H9 (cell line): Measurements from ENCODE around the gene DCXR. TPM values are rescaled to one million over a fixed set of nuclear protein-coding genes. Genes with fewer than 3 reads are reported as not detected.
A peak's percentile ranks its signal among the peaks of the same experiment; 100 is the strongest.

ENCODE experiments used
- DNase-seq: peaks from one replicate; pipeline ENCODE4 v3.0.0-alpha.2; 2017
- H2AFZ ChIP-seq: one replicate; pipeline ENCODE4 v1.6.1; 2013; ENCODE audit warnings: mild to moderate bottlenecking, low read length, control low read depth, moderate library complexity
- H2AK5ac ChIP-seq: 2 replicates; pipeline ENCODE4 v1.6.1; 2013; ENCODE audit warnings: low read length, control low read depth, mixed read lengths; ENCODE audit not compliant: insufficient read length
- H2BK120ac ChIP-seq: one replicate; pipeline ENCODE4 v1.6.1; 2013; ENCODE audit warnings: low read depth, mild to moderate bottlenecking, low read length, control low read depth, inconsistent platforms; ENCODE audit not compliant: poor library complexity, severe bottlenecking
- H2BK12ac ChIP-seq: 2 replicates; pipeline ENCODE4 v1.6.1; 2013; ENCODE audit warnings: low read length, control low read depth, mixed read lengths, low read depth; ENCODE audit not compliant: insufficient read length
- H2BK15ac ChIP-seq: 2 replicates; pipeline ENCODE4 v1.6.1; 2013; ENCODE audit warnings: low read depth, low read length, control low read depth
- H2BK20ac ChIP-seq: one replicate; pipeline ENCODE4 v1.6.1; 2013; ENCODE audit warnings: low read depth, mild to moderate bottlenecking, low read length, control low read depth, inconsistent platforms; ENCODE audit not compliant: poor library complexity, severe bottlenecking
- H2BK5ac ChIP-seq: 2 replicates; pipeline ENCODE4 v1.6.1; 2013; ENCODE audit warnings: low read length, control low read depth, mixed read lengths; ENCODE audit not compliant: insufficient read length
- H3K14ac ChIP-seq: 2 replicates; pipeline ENCODE4 v1.6.1; 2013; ENCODE audit warnings: low read length, control low read depth; ENCODE audit not compliant: insufficient read depth
- H3K18ac ChIP-seq: 2 replicates; pipeline ENCODE4 v1.6.1; 2013; ENCODE audit warnings: low read depth, mild to moderate bottlenecking, mixed read lengths, low read length, control low read depth; ENCODE audit not compliant: insufficient read length
- H3K23ac ChIP-seq: 2 replicates; pipeline ENCODE4 v1.6.1; 2013; ENCODE audit warnings: low read length, control low read depth, mixed read lengths, low read depth; ENCODE audit not compliant: insufficient read length
- H3K23me2 ChIP-seq: 2 replicates; pipeline ENCODE4 v1.6.1; 2013; ENCODE audit warnings: low read depth, mild to moderate bottlenecking, mixed read lengths, low read length, control low read depth; ENCODE audit not compliant: insufficient read length, poor library complexity, severe bottlenecking
- H3K27ac ChIP-seq: 2 replicates; pipeline ENCODE4 v1.5.1; 2013; ENCODE audit warnings: low read length, control low read depth, mixed read lengths, low read depth; ENCODE audit not compliant: insufficient read length
- H3K27me3 ChIP-seq: 2 replicates; pipeline ENCODE4 v1.6.1; 2013; ENCODE audit warnings: low read length, control low read depth, inconsistent platforms; ENCODE audit not compliant: insufficient read depth
- H3K4ac ChIP-seq: 2 replicates; pipeline ENCODE4 v1.6.1; 2013; ENCODE audit warnings: low read depth, mild to moderate bottlenecking, control low read depth, inconsistent platforms, low read length, moderate library complexity
- H3K4me1 ChIP-seq: 2 replicates; pipeline ENCODE4 v1.6.1; 2013; ENCODE audit warnings: low read length, control low read depth, inconsistent platforms; ENCODE audit not compliant: insufficient read depth
- H3K4me2 ChIP-seq: 2 replicates; pipeline ENCODE4 v1.6.1; 2013; ENCODE audit warnings: low read length, control low read depth, mixed read lengths; ENCODE audit not compliant: insufficient read length, insufficient read depth
- H3K56ac ChIP-seq: 2 replicates; pipeline ENCODE4 v1.6.1; 2013; ENCODE audit warnings: low read depth, mild to moderate bottlenecking, mixed read lengths, low read length, control low read depth; ENCODE audit not compliant: insufficient read length
- H3K79me1 ChIP-seq: 2 replicates; pipeline ENCODE4 v1.6.1; 2013; ENCODE audit warnings: low read depth, mild to moderate bottlenecking, moderate library complexity, low read length, control low read depth, inconsistent platforms; ENCODE audit not compliant: insufficient read depth, poor library complexity, severe bottlenecking
- H3K79me2 ChIP-seq: 2 replicates; pipeline ENCODE4 v1.6.1; 2013; ENCODE audit warnings: low read length, control low read depth, inconsistent platforms; ENCODE audit not compliant: insufficient read depth
- H3K9ac ChIP-seq: 2 replicates; pipeline ENCODE4 v1.6.1; 2013; ENCODE audit warnings: low read length, control low read depth, mixed read lengths; ENCODE audit not compliant: insufficient read length; ENCODE audit errors: extremely low read depth
- H3K9me3 ChIP-seq: one replicate; pipeline ENCODE4 v1.6.1; 2013; ENCODE audit warnings: low read depth, low read length, inconsistent platforms; ENCODE audit not compliant: control insufficient read depth
- H3T11ph ChIP-seq: one replicate; pipeline ENCODE4 v1.6.1; 2013; ENCODE audit warnings: mild to moderate bottlenecking, low read length, control low read depth, inconsistent platforms
- H4K20me1 ChIP-seq: one replicate; pipeline ENCODE4 v1.6.1; 2013; ENCODE audit not compliant: control insufficient read depth, insufficient read length, insufficient read depth
- H4K5ac ChIP-seq: 2 replicates; pipeline ENCODE4 v1.6.1; 2013; ENCODE audit warnings: low read depth, mild to moderate bottlenecking, mixed read lengths, low read length, control low read depth; ENCODE audit not compliant: insufficient read length
- H4K8ac ChIP-seq: replicated peaks from 2 replicates; pipeline ENCODE4 v1.6.1; 2013; ENCODE audit warnings: low read length, control low read depth, mixed read lengths, low read depth; ENCODE audit not compliant: insufficient read length
- H4K91ac ChIP-seq: 2 replicates; pipeline ENCODE4 v1.6.1; 2013; ENCODE audit warnings: low read depth, mild to moderate bottlenecking, moderate library complexity, mixed read lengths, low read length, control low read depth; ENCODE audit not compliant: insufficient read length
- H3K27ac Mint-ChIP-seq, 3 experiments: 2 replicates in 2 of 3; 3 replicates in 1 of 3; pipeline ENCODE4 v1.8.0; 2020 to 2021; ENCODE audit warnings: mixed read lengths in 3 of 3, mild to moderate bottlenecking in 1 of 3, moderate library complexity in 1 of 3
- H3K27me3 Mint-ChIP-seq: 2 replicates; pipeline ENCODE4 v1.8.0; 2021; ENCODE audit warnings: low read depth, mild to moderate bottlenecking, moderate library complexity, mixed read lengths
- H3K36me3 Mint-ChIP-seq, 3 experiments: 2 replicates in 2 of 3; 3 replicates in 1 of 3; pipeline ENCODE4 v1.8.0; 2020 to 2021; ENCODE audit warnings: low read depth in 3 of 3, mixed read lengths in 3 of 3; ENCODE audit not compliant: insufficient read depth in 1 of 3
- H3K4me1 Mint-ChIP-seq, 2 experiments: 2 replicates each; pipeline ENCODE4 v1.8.0; 2020; ENCODE audit warnings: mixed read lengths in 2 of 2
- H3K4me3 Mint-ChIP-seq, 2 experiments: 2 replicates in 1 of 2; 3 replicates in 1 of 2; pipeline ENCODE4 v1.8.0; 2020 to 2021; ENCODE audit warnings: mild to moderate bottlenecking in 2 of 2, mixed read lengths in 2 of 2, moderate library complexity in 1 of 2
- H3K9me3 Mint-ChIP-seq, 2 experiments: 2 replicates in 1 of 2; 3 replicates in 1 of 2; pipeline ENCODE4 v1.8.0; 2020; ENCODE audit warnings: mild to moderate bottlenecking in 2 of 2, mixed read lengths in 2 of 2, moderate library complexity in 1 of 2
- WGBS: extraction: QIAGEN DNeasy Blood & Tissue Kit; methylation state at CpG from one replicate; pipeline ENCODE4 v1.1.7; 2013; ENCODE audit warnings: missing lambda C conversion rate, low lambda C conversion rate, mixed read lengths; ENCODE audit not compliant: insufficient read length; ENCODE audit errors: extremely low coverage; 5-methylcytosine and 5-hydroxymethylcytosine counted together
- total RNA-seq: library from RNA; stranded (reverse); gene quantifications from 2 replicates; pipeline ENCODE4 v1.2.1, GENCODE V29; 2021
- TF ChIP-seq, protein P1 (sequence below): fragments of 200-600 bp; sonication (generic); conservative IDR thresholded peaks from 3 replicates; pipeline ENCODE4 v1.8.0; 2021; ENCODE audit warnings: antibody characterized with exemption, mild to moderate bottlenecking

The DCXR gene
- total RNA-seq, 1 experiment from 2014 or later, result 93.6 TPM

DNA sequence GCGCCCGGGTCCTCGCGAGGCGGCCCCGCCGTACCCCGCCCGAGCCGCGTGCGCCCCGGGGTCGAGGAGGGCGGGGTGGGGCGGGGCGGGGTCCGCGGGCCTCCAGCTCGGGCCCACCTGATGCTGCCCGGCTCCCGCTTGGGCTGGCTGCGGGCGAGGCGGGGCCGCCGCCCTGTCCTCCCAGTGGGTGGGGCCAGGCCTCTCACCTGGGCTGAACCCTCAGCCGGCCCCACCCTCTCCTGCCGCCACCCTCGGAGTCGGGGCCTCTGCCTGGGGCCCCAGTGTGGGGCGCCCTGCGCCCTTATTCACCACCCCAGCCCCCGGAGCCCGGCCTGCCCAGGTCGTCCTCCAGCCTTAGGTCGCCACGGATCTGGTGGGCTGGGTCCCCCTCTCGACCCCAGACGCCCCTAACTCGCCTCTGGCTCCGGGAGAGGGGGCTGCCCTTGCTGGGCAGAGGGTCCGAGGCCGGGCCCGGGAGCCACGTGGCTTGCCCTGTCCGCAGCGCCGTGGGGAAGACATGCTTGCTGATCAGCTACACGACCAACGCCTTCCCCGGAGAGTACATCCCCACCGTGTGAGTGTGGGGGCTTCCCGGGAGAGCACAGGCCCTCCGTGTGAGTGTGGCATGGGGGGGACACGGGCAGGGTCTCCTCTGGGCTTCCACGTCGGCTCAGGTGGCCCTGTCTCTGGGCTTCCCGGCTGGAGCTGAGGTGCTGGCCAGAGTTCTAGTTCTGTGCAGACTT is 5.4 kb downstream of the DCXR start:
- H3K79me2 ChIP-seq, result no peaks in the 10 kb centered on the region
- H3K27ac ChIP-seq, result no peak overlapping the region
- no peak overlapping the region for H2AFZ ChIP-seq
- H3K4me2 ChIP-seq, result peak overlapping the region; percentile 65
- H3K18ac ChIP-seq, result peak overlapping the region; percentile 7
- no peaks in the 10 kb centered on the region for H3K79me1 ChIP-seq
- H3K4me1 ChIP-seq, result no peaks in the 10 kb centered on the region
- no peak overlapping the region for H3K4ac ChIP-seq
- Mint-ChIP-seq H3K36me3 (peaks cover 8 to 24% (median 16%) of the 10 kb centered on the region in 3 experiments; a peak in 6 of 7 replicates), H3K4me1 (peaks cover 2 to 19% of the 10 kb centered on the region in 2 experiments), H3K27me3 (peaks cover 4% of the 10 kb centered on the region), H3K9me3 (no peaks in the 10 kb centered on the region), H3K4me3 (peak overlapping the region; percentile 60 to 77), H3K27ac (no peak overlapping the region)
- H3K9ac ChIP-seq, result peak overlapping the region; percentile 55
- no peak overlapping the region for H4K5ac ChIP-seq
- H2BK15ac ChIP-seq, result no peak overlapping the region
- H3K23ac ChIP-seq, result no peak overlapping the region
- no peak overlapping the region for H4K8ac ChIP-seq
- WGBS, result no CpG with 5 or more reads among the region's 59 CpGs
- no peaks in the 10 kb centered on the region; the same call in 1 of the 2 replicates for H3K27me3 ChIP-seq
- H2BK12ac ChIP-seq, result no peak overlapping the region
- H4K20me1 ChIP-seq, result no peaks in the 10 kb centered on the region
- no peak overlapping the region for H2BK5ac ChIP-seq
- H3K56ac ChIP-seq, result no peak overlapping the region
- H3K14ac ChIP-seq, result peak overlapping the region; percentile 66; the same call in 1 of the 2 replicates
- H3K23me2 ChIP-seq, result peaks cover 8% of the 10 kb centered on the region
- H3T11ph ChIP-seq, result no peak overlapping the region
- H2BK120ac ChIP-seq, result no peak overlapping the region
- no peak overlapping the region for H2BK20ac ChIP-seq
- no peak overlapping the region for H4K91ac ChIP-seq
- no peak overlapping the region for H2AK5ac ChIP-seq
- TF ChIP-seq, protein P1, sequence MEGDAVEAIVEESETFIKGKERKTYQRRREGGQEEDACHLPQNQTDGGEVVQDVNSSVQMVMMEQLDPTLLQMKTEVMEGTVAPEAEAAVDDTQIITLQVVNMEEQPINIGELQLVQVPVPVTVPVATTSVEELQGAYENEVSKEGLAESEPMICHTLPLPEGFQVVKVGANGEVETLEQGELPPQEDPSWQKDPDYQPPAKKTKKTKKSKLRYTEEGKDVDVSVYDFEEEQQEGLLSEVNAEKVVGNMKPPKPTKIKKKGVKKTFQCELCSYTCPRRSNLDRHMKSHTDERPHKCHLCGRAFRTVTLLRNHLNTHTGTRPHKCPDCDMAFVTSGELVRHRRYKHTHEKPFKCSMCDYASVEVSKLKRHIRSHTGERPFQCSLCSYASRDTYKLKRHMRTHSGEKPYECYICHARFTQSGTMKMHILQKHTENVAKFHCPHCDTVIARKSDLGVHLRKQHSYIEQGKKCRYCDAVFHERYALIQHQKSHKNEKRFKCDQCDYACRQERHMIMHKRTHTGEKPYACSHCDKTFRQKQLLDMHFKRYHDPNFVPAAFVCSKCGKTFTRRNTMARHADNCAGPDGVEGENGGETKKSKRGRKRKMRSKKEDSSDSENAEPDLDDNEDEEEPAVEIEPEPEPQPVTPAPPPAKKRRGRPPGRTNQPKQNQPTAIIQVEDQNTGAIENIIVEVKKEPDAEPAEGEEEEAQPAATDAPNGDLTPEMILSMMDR, result no peak
- H3K9me3 ChIP-seq, result no peaks in the 10 kb centered on the region
- DNase-seq, result peak; percentile 91
